Gastrocnemius medialis (tissue), 4 donors: ENCODE measurements around the gene DEFB128. TPM values are rescaled to one million over a fixed set of nuclear protein-coding genes. Genes with fewer than 3 reads are reported as not detected.

Source experiments
- ATAC-seq, 2 donors: fragments of 150-250 bp; one replicate each; pipeline ENCODE4 v1.9.1; 2016
- DNase-seq, 2 donors: peaks; one replicate each; pipeline ENCODE4 v3.0.0-alpha.2; 2019
- H3K27ac ChIP-seq, 4 donors: fragments of 200-600 bp; sonication (generic); 1 replicate in 1 of 4; 2 replicates in 3 of 4; pipeline ENCODE4 v1.5.1; 2016 to 2018; ENCODE audit warnings: mild to moderate bottlenecking in 2 of 4, moderate library complexity in 1 of 4
- H3K27me3 ChIP-seq, 3 donors: fragments of 200-600 bp; sonication (generic) in 2 of 3; 1 replicate in 1 of 3; 2 replicates in 2 of 3; pipeline versions ENCODE4 v1.5.1 to v1.6.0; 2016 to 2019; ENCODE audit warnings: mild to moderate bottlenecking in 1 of 3, moderate library complexity in 1 of 3
- H3K36me3 ChIP-seq, 2 donors: fragments of 200-600 bp; sonication (generic) in 1 of 2; one replicate each; pipeline ENCODE4 v1.5.1; 2017 to 2018
- H3K4me1 ChIP-seq, 2 donors: fragments of 200-600 bp; sonication (generic) in 1 of 2; one replicate each; pipeline ENCODE4 v1.5.1; 2016 to 2017; ENCODE audit warnings: mild to moderate bottlenecking in 2 of 2
- H3K4me3 ChIP-seq, 4 donors: fragments of 200-600 bp; sonication (generic) in 3 of 4; 1 replicate in 1 of 4; 2 replicates in 3 of 4; pipeline ENCODE4 v1.5.1; 2016 to 2019; ENCODE audit warnings: mild to moderate bottlenecking in 2 of 4
- H3K9me3 ChIP-seq, 3 donors: fragments of 200-600 bp; sonication (generic) in 2 of 3; 1 replicate in 1 of 3; 2 replicates in 2 of 3; pipeline ENCODE4 v1.5.1; 2016 to 2019
- CTCF ChIP-seq, 5 experiments: fragments of 450-650 bp in 3 of 5; fragments of 200-600 bp in 2 of 5; sonication (generic) in 2 of 5; IDR thresholded peaks in 4 of 5; conservative IDR thresholded peaks in 1 of 5; 1 replicate in 4 of 5; 2 replicates in 1 of 5; pipeline ENCODE4 v1.5.1; 2016 to 2019; ENCODE audit warnings: antibody characterized with exemption in 5 of 5, mild to moderate bottlenecking in 3 of 5, moderate library complexity in 3 of 5
- POLR2A ChIP-seq, 2 donors: fragments of 450-650 bp; IDR thresholded peaks; one replicate each; pipeline ENCODE4 v1.6.1; 2017; ENCODE audit warnings: antibody characterized with exemption in 2 of 2, mild to moderate bottlenecking in 2 of 2, moderate library complexity in 2 of 2
- in situ Hi-C, 4 donors: fragments of 200-750 bp; cut with MboI; loops; one replicate each; pipeline versions ENCODE4 v1.15.0 to v1.8.0; 2017; ENCODE audit warnings: low sequenced_read_pairs in 4 of 4
- intact Hi-C: fragments of 100-400 bp; cut with DNase I; formaldehyde crosslinking; loops from one replicate; pipeline ENCODE4 v1.15.1; 2023; ENCODE audit warnings: low total_unique reads
- total RNA-seq, 4 donors: library from RNA; depleted of rRNA; stranded (reverse); fragments of >200 nt; gene quantifications; one replicate each; pipeline versions ENCODE4 v1.1.0 to v1.2.3, GENCODE V29; 2016

DEFB128 gene
- total RNA-seq, 4 donors from 2014 or later, result not detected

GRCh38 chr20:199996-200395 lies 10.5 kb upstream of the DEFB128 start:
- intact Hi-C loops, result no loop called here

GRCh38 chr20:198225-198624 lies 8.7 kb upstream of the DEFB128 start:
- TF ChIP-seq CTCF (IDR thresholded peaks at IDR 0.05 in 4 of 5, conservative IDR thresholded peaks at IDR 0.05 in 1 of 5), result no peak
- no peak for TF ChIP-seq POLR2A (IDR thresholded peaks at IDR 0.05)
- Histone ChIP-seq H3K27me3 (peaks cover 0 to 3% (median 0%) of the 10 kb centered on the region in 3 donors), H3K36me3 (no peaks in the 10 kb centered on the region), H3K9me3 (no peaks in the 10 kb centered on the region), H3K4me1 (no peaks in the 10 kb centered on the region), H3K4me3 (no peak overlapping the region), H3K27ac (no peak overlapping the region)
- ATAC-seq, result no peak
- in situ Hi-C loops (no loop called here), intact Hi-C loops (no loop called here)
- no peak for DNase-seq

More at GRCh38 chr20:199996-200395, 10.5 kb upstream of the DEFB128 start:
- no peaks in the 10 kb centered on the region for H3K4me1 ChIP-seq
- no peak overlapping the region for H3K4me3 ChIP-seq
- H3K9me3 ChIP-seq, result no peaks in the 10 kb centered on the region
- H3K36me3 ChIP-seq, result no peaks in the 10 kb centered on the region
- TF ChIP-seq POLR2A (IDR thresholded peaks at IDR 0.05) (no peak), CTCF (IDR thresholded peaks at IDR 0.05 in 4 of 5, conservative IDR thresholded peaks at IDR 0.05 in 1 of 5) (no peak)
- H3K27ac ChIP-seq, result no peak overlapping the region
- no peak for ATAC-seq
- peaks cover 0 to 3% (median 0%) of the 10 kb centered on the region in 3 donors for H3K27me3 ChIP-seq
- in situ Hi-C loops, result loop anchor here in 1 of 4 donors (10.0 kb wide), 2 partner anchors 65 to 135 kb away; no protein-coding TSS in a partner anchor
- DNase-seq, result no peak

- H3K27me3 ChIP-seq, result no peaks in the 10 kb centered on the region
- no peaks in the 10 kb centered on the region for H3K36me3 ChIP-seq
- H3K27ac ChIP-seq, result no peak overlapping the region
- no peak for ATAC-seq
- intact Hi-C loops, result no loop called here
- DNase-seq, result no peak
- H3K9me3 ChIP-seq, result no peaks in the 10 kb centered on the region
- in situ Hi-C loops, result no loop called here
- H3K4me1 ChIP-seq, result no peaks in the 10 kb centered on the region
- TF ChIP-seq POLR2A (IDR thresholded peaks at IDR 0.05) (no peak), CTCF (IDR thresholded peaks at IDR 0.05 in 4 of 5, conservative IDR thresholded peaks at IDR 0.05 in 1 of 5) (no peak)
- no peak overlapping the region for H3K4me3 ChIP-seq
These were observed 1.8 kb downstream of the DEFB128 start for GRCh38 chr20:187733-188132.

GRCh38 chr20:184288-184687 lies 5.2 kb downstream of the DEFB128 start:
- no peaks in the 10 kb centered on the region for H3K4me1 ChIP-seq
- in situ Hi-C loops (no loop called here), intact Hi-C loops (no loop called here)
- peaks cover 0 to 10% (median 0%) of the 10 kb centered on the region in 3 donors for H3K27me3 ChIP-seq
- ATAC-seq, result no peak
- H3K27ac ChIP-seq, result no peak overlapping the region
- no peak for DNase-seq
- no peak for TF ChIP-seq POLR2A (IDR thresholded peaks at IDR 0.05)
- TF ChIP-seq CTCF (IDR thresholded peaks at IDR 0.05 in 4 of 5, conservative IDR thresholded peaks at IDR 0.05 in 1 of 5), result no peak
- H3K4me3 ChIP-seq, result no peak overlapping the region
- H3K9me3 ChIP-seq, result no peaks in the 10 kb centered on the region
- H3K36me3 ChIP-seq, result no peaks in the 10 kb centered on the region

- intact Hi-C loops (no loop called here), in situ Hi-C loops (no loop called here)
- H3K27me3 ChIP-seq, result no peaks in the 10 kb centered on the region
- TF ChIP-seq POLR2A (IDR thresholded peaks at IDR 0.05) (no peak), CTCF (IDR thresholded peaks at IDR 0.05 in 4 of 5, conservative IDR thresholded peaks at IDR 0.05 in 1 of 5) (no peak)
- no peaks in the 10 kb centered on the region for H3K36me3 ChIP-seq
- DNase-seq, result no peak
- no peak overlapping the region for H3K27ac ChIP-seq
- H3K4me1 ChIP-seq, result no peaks in the 10 kb centered on the region
- H3K4me3 ChIP-seq, result no peak overlapping the region
- no peaks in the 10 kb centered on the region for H3K9me3 ChIP-seq
- no peak for ATAC-seq
These were observed 20.6 kb downstream of the DEFB128 start for GRCh38 chr20:168876-169275.
